ENCODE measurements around the gene MKNK2. TPM values are rescaled to one million over a fixed set of nuclear protein-coding genes. Genes with fewer than 3 reads are reported as not detected.

The MKNK2 gene
- total and polyA plus RNA-seq, 2 of the 13 experiments (the other 11 are each of a cell fraction or from before 2014, with no cell fraction given) = 44.9 to 112 TPM

- TF ChIP-seq HMGXB3 (CRISPR knock-in tag; IDR thresholded peaks at IDR 0.05; ENCODE audit: borderline replicate concordance) (0 out of 2 replicates have a peak, but pooled peaks have one; percentile 0), ZNF3 (CRISPR knock-in tag; IDR thresholded peaks at IDR 0.05) (no peak), ZNF234 (CRISPR knock-in tag; conservative IDR thresholded peaks at IDR 0.05) (0 out of 2 replicates have a peak, but pooled peaks have one; percentile 75), MNT (IDR thresholded peaks at IDR 0.05) (peak; percentile 32; the same call in 1 of the 2 replicates), ZNF547 (CRISPR knock-in tag; IDR thresholded peaks at IDR 0.05) (peak; percentile 60; the same call in 1 of the 2 replicates), ZNF263 (CRISPR knock-in tag; IDR thresholded peaks at IDR 0.05) (peak; percentile 35; the same call in 1 of the 2 replicates), RBAK (CRISPR knock-in tag; IDR thresholded peaks at IDR 0.05) (no peak)
- TF ChIP-seq, protein P1, sequence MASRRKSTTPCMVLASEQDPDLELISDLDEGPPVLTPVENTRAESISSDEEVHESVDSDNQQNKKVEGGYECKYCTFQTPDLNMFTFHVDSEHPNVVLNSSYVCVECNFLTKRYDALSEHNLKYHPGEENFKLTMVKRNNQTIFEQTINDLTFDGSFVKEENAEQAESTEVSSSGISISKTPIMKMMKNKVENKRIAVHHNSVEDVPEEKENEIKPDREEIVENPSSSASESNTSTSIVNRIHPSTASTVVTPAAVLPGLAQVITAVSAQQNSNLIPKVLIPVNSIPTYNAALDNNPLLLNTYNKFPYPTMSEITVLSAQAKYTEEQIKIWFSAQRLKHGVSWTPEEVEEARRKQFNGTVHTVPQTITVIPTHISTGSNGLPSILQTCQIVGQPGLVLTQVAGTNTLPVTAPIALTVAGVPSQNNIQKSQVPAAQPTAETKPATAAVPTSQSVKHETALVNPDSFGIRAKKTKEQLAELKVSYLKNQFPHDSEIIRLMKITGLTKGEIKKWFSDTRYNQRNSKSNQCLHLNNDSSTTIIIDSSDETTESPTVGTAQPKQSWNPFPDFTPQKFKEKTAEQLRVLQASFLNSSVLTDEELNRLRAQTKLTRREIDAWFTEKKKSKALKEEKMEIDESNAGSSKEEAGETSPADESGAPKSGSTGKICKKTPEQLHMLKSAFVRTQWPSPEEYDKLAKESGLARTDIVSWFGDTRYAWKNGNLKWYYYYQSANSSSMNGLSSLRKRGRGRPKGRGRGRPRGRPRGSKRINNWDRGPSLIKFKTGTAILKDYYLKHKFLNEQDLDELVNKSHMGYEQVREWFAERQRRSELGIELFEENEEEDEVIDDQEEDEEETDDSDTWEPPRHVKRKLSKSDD (CRISPR knock-in tag; IDR thresholded peaks at IDR 0.05; ENCODE audit: low read depth) = no peak
- TF ChIP-seq, protein P2, sequence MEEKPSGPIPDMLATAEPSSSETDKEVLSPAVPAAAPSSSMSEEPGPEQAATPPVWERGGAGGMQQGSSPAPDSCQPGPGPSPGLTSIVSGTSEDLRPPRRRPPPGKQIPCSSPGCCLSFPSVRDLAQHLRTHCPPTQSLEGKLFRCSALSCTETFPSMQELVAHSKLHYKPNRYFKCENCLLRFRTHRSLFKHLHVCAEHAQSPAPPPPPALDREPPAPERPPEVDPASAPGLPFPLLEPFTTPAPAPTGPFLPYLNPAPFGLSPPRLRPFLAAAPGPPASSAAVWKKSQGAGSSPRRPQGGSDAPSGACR (CRISPR knock-in tag; IDR thresholded peaks at IDR 0.05) = peak; percentile 72; the same call in 1 of the 2 replicates
These were observed 9.9 kb upstream of the MKNK2 start (continued) for GRCh38 chr19:2060884-2061494.

Data from HepG2 (cell line).